GM21423 (cell line): ENCODE data around the gene STX3.
A peak's percentile ranks its signal among the peaks of the same experiment; 100 is the strongest.

ENCODE experiments used
- ATAC-seq: cut with Tn5 transposase; IDR thresholded peaks from one replicate; pipeline ENCODE4 v1.9.1; 2021; ENCODE audit warnings: mild to moderate bottlenecking, moderate library complexity; ENCODE audit not compliant: unreplicated experiment

STX3 gene

GRCh38 chr11:59754859-59755700, at the start of gene STX3:
STX3 (plus strand) TSS chr11:59755376; CDS start chr11:59755606, 230 bp downstream.
- peak; percentile 73 for ATAC-seq

- no peak for ATAC-seq
Observed at GRCh38 chr11:59706518-59707285, 48.5 kb upstream of the STX3 start.

- ATAC-seq: no peak
Observed at GRCh38 chr11:59707371-59707770, 47.8 kb upstream of the STX3 start.

GRCh38 chr11:59708537-59708936, 46.6 kb upstream of the STX3 start:
- no peak for ATAC-seq

GRCh38 chr11:59710136-59710847, 44.9 kb upstream of the STX3 start:
- ATAC-seq: no peak

GRCh38 chr11:59713745-59714144, 41.4 kb upstream of the STX3 start, which contains the start of gene OR10V1:
OR10V1 (minus strand) TSS chr11:59713845; CDS start chr11:59713845, 0 bp downstream.
- no peak for ATAC-seq

GRCh38 chr11:59716051-59716450, 39.1 kb upstream of the STX3 start:
- no peak for ATAC-seq

- ATAC-seq: no peak
Observed at GRCh38 chr11:59719556-59719955, 35.6 kb upstream of the STX3 start.

GRCh38 chr11:59724066-59724465, 31.1 kb upstream of the STX3 start:
- no peak for ATAC-seq

- no peak for ATAC-seq
Observed at GRCh38 chr11:59727426-59727825, 27.8 kb upstream of the STX3 start.

GRCh38 chr11:59728154-59728553, 27.0 kb upstream of the STX3 start:
- ATAC-seq: no peak

- no peak for ATAC-seq
Observed at GRCh38 chr11:59728913-59729312, 26.3 kb upstream of the STX3 start.

GRCh38 chr11:59729834-59730233, 25.3 kb upstream of the STX3 start:
- no peak for ATAC-seq

- ATAC-seq: no peak
Observed at GRCh38 chr11:59730896-59731565, 24.1 kb upstream of the STX3 start.

GRCh38 chr11:59746111-59746510, 9.1 kb upstream of the STX3 start:
- no peak for ATAC-seq

GRCh38 chr11:59753650-59754493, 1.3 kb upstream of the STX3 start:
- peak; percentile 73 for ATAC-seq

- peak; percentile 14 for ATAC-seq
Observed at GRCh38 chr11:59754494-59754858, 700 bp upstream of the STX3 start.

GRCh38 chr11:59755701-59756557, 753 bp downstream of the STX3 start:
- ATAC-seq: peak; percentile 4

GRCh38 chr11:59756558-59756840, 1.3 kb downstream of the STX3 start:
- ATAC-seq: no peak
